ENCODE measurements around the gene PRRT1B.

The PRRT1B gene

DNA sequence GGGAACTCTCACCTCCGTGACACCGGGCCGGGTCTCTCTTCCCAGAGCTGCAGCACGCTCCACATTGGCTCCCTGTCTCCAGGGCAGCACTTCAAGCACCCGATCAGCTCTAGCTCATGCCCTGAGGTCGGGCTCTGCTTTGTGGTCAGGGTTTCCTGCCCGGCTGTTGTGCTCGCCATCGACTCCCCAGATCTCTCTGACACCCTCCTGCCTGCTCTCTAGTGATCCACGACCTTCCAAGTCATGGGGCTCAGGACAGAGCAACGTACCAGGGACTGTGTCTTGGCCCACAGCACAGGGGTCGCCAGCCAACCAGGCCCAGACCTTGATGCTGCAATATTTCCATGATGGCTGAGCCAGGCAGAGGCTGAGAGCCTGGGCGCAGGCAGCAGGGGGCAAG lies 45.1 kb downstream of the PRRT1B start:
- H3K27ac ChIP-seq = no peak overlapping the region
- TF ChIP-seq, protein P1, sequence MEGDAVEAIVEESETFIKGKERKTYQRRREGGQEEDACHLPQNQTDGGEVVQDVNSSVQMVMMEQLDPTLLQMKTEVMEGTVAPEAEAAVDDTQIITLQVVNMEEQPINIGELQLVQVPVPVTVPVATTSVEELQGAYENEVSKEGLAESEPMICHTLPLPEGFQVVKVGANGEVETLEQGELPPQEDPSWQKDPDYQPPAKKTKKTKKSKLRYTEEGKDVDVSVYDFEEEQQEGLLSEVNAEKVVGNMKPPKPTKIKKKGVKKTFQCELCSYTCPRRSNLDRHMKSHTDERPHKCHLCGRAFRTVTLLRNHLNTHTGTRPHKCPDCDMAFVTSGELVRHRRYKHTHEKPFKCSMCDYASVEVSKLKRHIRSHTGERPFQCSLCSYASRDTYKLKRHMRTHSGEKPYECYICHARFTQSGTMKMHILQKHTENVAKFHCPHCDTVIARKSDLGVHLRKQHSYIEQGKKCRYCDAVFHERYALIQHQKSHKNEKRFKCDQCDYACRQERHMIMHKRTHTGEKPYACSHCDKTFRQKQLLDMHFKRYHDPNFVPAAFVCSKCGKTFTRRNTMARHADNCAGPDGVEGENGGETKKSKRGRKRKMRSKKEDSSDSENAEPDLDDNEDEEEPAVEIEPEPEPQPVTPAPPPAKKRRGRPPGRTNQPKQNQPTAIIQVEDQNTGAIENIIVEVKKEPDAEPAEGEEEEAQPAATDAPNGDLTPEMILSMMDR (conservative IDR thresholded peaks at IDR 0.05) = no peak

DNA sequence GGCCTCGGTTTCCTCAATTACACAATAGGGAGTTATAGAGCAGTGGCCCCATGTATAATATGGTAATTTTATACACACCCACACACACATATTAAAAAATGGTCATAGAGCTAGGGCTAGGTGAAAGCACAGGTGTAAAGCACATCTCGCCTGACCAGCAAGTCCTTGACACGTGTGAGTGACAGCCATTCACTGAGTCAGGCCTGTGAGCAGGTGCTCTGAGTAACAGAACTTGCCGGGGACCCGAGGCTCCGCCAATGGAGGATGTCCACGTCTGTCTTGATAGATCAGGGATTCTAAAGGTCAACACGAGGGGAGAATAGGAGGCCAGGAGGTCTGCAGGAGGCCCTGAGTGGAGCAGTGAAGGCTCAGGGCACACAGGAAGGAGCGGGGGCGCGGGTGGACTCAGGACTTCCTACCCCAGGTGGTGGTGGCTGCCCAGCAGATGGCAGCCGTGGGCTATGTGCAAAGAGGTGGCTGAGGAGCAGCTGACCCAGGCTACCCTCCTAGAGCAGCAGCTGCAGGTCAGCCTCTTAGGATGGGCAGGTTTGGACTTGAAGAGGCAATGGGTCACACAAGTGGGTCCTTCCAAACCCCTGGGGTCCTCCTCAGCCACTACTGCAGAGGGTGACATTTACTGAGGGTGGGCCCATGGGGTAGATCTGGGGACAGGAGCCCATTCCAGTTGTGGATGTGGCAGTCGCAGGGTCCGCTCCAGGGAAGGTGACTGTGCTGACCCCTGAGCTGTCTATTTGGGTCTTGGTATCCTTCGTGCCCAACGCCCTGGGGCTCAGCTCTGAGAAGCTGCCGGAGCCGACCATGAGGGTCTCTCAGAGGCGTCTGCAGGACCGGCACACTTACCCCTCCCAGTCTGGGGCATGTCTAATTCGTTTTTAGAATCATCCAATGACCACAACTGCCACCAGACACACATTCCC lies 45.9 kb downstream of the PRRT1B start:
- no peak overlapping the region for H3K27ac ChIP-seq
- TF ChIP-seq, protein P1 (conservative IDR thresholded peaks at IDR 0.05) = peak; percentile 97

DNA sequence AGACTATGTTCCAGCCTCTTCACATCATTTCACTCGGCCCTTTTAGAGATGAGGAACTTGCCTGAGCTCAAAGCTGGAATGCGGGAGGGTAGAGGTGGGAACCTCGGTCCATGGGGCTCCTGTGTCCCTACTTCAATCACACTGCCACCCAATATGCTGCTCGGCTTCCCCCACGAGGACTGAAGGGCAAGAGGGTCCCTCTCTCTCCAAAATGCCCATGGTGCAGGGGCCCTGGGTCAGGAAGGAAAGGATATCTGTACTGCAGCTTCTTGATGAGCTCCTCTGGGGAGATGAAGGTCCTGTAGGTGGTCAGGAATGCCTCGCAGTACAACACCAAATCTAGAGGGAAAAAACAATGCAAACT lies 46.5 kb downstream of the PRRT1B start:
- TF ChIP-seq, protein P1 (conservative IDR thresholded peaks at IDR 0.05) = no peak
- no peak overlapping the region for H3K27ac ChIP-seq

DNA sequence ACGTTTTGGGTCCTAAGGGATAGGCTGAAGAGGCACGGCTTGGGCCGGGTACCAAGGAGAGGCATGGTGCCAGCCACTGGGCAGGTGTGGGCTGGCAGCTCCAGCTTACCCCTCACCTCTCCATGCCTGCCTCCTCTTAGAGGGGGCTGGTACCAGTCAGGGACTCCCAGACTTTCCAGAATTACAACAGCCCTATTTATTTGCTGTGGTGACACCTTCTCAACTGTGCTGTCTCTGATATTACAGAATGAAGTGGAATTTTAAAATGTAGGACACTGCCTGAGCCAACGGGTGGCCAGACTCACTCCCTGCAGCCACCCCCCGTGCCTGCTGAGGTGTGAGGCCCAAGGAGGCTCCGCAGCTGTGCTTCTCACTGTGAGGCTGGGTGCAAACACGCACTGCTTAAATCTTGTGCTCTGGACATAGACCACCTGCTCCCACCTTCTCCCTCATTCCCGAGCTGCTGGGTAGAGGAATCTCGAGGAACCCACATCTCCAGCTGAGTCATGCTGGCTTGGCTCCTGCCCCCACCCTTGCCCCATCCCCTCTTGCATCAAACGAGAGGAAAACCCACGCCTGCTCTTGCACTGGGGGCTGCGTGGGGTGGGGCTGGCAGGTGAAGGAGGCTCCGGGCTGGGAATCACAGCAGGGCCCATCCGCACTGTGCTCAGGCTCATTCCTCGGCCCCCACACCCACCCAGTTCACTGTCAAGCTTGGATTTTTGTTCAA lies 47.9 kb downstream of the PRRT1B start:
- TF ChIP-seq, protein P1 (conservative IDR thresholded peaks at IDR 0.05) = no peak
- H3K27ac ChIP-seq = no peak overlapping the region

DNA sequence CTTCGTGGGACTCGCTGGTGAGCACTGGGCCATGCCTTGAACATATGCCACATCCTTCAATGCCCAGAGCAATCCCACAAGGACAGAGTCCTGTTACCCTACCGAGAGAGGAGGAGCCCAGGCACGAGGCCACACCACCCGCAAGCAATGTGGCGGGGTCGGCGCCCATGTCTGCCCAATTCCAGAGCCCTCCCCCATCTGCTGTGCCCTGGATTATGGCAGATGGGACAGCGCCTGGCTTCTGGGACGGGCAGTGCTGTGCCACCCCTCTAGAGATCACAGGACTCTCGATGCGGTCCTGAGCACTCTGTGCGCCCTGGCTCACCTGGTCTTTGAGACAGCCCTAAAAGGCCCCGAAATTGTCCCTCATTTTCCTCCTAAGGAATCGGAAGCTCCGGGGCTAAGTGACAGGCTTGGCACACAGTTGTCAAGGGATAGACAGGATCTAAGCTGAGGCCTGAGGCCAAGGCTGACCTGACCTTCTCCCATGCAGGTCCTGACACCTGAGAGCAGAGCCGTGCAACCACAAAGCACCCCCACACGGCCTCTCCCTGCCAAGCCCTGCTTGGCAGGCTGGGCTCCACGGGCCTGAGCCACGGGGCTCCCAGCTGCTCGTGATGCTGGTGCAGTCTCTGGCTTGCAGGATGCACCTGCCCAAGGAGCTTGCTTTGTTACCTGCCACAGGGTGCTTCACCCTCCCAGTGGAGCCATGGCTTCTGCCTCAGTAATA lies 48.8 kb downstream of the PRRT1B start:
- TF ChIP-seq, protein P1 (conservative IDR thresholded peaks at IDR 0.05) = no peak
- no peak overlapping the region for H3K27ac ChIP-seq

DNA sequence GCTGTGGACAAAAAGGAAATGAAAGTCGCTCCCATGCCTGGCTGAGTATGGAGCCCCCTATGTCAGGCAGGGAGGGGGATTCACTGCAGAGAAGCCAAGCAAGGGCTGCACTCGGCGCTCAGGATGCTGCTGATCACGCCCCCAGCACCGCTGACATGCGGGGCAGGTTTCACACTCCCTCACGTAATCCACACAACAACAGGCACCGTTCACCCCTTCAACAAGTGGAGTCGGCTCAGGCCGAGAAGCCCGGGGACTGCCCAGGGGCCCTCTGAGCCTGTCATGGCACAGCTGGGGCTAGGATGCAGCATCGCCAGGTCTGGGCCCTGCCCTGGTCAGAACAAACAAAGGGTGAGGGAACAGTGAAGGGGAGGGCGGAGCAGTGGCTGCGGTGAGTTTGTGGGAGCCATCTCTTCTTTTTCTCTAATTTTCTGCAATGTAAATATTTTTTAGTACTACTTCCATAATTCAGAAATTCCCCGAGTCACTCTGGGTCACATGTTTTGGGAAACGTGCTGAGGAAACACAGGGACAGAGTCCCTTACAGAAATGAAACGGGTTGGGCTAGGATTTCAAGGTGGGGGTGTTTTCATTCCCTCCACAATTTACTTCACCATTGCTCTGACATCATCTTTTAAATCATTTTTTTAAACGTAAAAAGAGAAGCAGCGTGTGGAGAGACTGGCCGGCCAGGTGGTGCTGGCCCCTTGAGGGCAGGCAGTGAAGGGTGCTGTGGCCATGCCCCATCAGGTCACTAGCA lies 49.8 kb downstream of the PRRT1B start:
- no peak overlapping the region for H3K27ac ChIP-seq
- TF ChIP-seq, protein P1 (conservative IDR thresholded peaks at IDR 0.05) = no peak
